ENCODE results near the gene CXCL1.

The CXCL1 gene

DNA sequence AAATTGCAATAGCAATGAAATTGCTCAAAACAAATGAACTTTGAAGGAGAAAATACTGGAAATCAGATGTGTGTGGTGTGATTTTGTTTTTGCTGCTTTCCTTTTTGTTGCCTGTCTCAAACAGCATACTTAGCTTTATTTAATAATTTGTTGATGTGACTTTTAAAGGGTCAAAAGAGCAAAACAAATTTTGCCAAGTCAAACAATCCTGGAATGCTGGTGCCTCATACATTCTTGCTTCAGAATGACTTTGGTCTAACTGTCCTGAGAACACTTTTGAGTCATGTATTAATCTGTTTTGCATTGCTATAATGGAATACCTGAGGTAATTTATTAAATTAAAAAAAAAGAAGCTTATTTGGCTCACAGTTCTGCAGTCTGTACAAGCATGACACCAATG lies 12.7 kb upstream of the CXCL1 start:
- peak; percentile 83 for DNase-seq (ENCODE audit: low read depth, low spot score)
- TF ChIP-seq, protein P1, sequence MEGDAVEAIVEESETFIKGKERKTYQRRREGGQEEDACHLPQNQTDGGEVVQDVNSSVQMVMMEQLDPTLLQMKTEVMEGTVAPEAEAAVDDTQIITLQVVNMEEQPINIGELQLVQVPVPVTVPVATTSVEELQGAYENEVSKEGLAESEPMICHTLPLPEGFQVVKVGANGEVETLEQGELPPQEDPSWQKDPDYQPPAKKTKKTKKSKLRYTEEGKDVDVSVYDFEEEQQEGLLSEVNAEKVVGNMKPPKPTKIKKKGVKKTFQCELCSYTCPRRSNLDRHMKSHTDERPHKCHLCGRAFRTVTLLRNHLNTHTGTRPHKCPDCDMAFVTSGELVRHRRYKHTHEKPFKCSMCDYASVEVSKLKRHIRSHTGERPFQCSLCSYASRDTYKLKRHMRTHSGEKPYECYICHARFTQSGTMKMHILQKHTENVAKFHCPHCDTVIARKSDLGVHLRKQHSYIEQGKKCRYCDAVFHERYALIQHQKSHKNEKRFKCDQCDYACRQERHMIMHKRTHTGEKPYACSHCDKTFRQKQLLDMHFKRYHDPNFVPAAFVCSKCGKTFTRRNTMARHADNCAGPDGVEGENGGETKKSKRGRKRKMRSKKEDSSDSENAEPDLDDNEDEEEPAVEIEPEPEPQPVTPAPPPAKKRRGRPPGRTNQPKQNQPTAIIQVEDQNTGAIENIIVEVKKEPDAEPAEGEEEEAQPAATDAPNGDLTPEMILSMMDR (IDR thresholded peaks at IDR 0.05; ENCODE audit: low read depth, low read length): no peak
- H3K4me3 ChIP-seq (ENCODE audit: low read depth, low read length): no peak overlapping the region
- in situ Hi-C loops (cut with HindIII; ENCODE audit: low sequenced_read_pairs): no loop called here

DNA sequence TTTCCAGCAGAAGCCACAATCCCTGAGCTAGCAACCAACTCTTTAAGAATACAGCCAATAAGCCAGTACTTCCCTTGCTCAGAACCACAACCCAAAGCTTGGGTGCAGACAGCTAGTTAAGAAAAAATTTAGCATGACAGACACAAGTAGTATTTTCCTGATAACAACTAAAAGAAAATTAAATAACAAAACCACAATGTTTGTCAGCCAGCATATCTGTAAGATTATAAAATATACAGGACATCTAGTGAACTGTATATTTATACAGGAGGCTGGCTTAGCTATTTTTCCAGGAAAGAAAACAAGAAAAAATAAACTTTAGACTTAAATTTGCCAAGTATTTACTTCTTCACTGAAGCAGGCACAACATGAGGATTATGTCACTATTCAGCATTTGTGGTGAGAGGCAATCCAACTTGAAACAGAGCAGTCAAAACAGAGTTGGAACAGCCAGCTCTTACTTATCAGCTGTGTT lies 9.5 kb upstream of the CXCL1 start:
- TF ChIP-seq, protein P1 (IDR thresholded peaks at IDR 0.05; ENCODE audit: low read depth, low read length): no peak
- H3K4me3 ChIP-seq (ENCODE audit: low read depth, low read length): no peak overlapping the region
- in situ Hi-C loops (cut with HindIII; ENCODE audit: low sequenced_read_pairs): no loop called here
- DNase-seq (ENCODE audit: low read depth, low spot score): peak; percentile 88

DNA sequence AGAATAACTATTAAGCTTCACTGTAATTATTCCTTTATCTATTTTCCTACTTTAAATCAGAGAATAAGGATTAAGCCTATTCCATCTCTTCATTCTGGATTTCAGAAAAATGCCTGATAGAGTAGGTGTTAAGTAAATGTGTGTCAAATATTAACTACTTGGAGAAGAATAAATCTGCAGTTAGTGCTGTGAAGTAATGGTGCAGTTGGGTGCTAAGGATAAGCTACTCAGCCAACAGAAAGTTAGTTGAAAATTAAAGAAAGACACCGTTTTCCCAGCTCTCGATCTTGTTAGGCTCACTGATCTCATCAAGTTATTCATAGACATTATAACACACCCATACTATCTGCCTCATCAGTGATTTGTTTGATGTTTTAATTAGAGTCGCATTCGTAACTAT lies 9.0 kb upstream of the CXCL1 start:
- TF ChIP-seq, protein P1 (IDR thresholded peaks at IDR 0.05; ENCODE audit: low read depth, low read length): no peak
- no peak for DNase-seq (ENCODE audit: low read depth, low spot score)
- in situ Hi-C loops (cut with HindIII; ENCODE audit: low sequenced_read_pairs): no loop called here
- no peak overlapping the region for H3K4me3 ChIP-seq (ENCODE audit: low read depth, low read length)

DNA sequence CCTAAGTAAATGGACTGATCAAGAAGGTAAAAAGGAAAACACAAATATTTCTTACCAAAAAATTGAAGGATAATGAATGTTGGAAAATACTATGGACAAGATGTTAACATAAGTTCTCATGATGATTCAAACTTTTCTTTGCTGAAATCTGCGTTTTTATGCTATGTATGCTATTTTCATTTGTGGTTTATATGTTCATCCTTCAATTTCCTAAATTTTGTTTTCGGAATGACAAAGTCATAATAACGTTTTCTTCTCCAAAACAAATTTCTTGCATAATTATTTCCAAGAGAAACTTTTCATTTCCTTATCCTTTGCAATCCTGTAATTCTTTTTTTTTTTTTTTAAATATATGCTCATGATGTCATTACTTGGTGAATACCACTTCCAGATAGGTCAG lies 8.3 kb upstream of the CXCL1 start:
- DNase-seq (ENCODE audit: low read depth, low spot score): no peak
- in situ Hi-C loops (cut with HindIII; ENCODE audit: low sequenced_read_pairs): no loop called here
- TF ChIP-seq, protein P1 (IDR thresholded peaks at IDR 0.05; ENCODE audit: low read depth, low read length): no peak
- no peak overlapping the region for H3K4me3 ChIP-seq (ENCODE audit: low read depth, low read length)

DNA sequence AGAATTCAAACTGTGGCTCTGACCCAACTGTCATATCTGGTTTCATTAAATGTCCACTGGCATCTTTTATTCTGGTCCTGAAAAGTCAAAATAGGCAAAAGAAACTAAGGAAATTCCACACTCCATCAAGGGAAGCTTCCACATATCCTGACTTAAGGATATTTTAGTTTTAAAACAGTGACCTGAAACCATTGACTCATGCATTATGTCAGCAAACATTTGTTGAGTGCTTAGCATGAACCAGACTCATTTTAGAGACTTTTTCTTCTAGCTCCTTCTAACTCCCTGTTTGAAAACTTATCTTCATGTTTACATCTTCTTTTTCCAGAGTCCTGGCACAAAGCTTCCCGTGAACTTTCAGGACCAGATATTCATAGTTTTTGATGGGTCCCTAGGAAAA lies 6.9 kb upstream of the CXCL1 start:
- in situ Hi-C loops (cut with HindIII; ENCODE audit: low sequenced_read_pairs): no loop called here
- H3K4me3 ChIP-seq (ENCODE audit: low read depth, low read length): no peak overlapping the region
- peak; percentile 42 for DNase-seq (ENCODE audit: low read depth, low spot score)
- TF ChIP-seq, protein P1 (IDR thresholded peaks at IDR 0.05; ENCODE audit: low read depth, low read length): no peak

DNA sequence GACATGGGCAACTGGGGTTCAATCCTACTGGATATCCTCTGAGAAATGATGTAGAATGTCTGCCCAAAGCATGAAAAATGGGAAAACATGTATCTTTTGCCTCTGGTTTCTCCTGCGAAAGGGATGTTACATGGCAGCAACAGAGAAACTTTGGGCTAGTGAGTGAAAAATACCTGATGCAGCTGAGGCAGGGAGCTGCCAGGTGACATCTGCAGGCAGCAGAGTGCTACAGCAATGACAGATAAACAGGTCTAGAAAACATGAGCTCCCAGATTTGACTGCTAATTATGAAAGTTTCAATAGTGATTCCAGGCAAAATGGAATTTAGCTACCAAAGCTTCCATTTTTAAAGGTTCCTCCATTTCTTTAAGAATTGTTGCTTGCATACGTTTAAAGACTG lies 4.8 kb upstream of the CXCL1 start:
- TF ChIP-seq, protein P1 (IDR thresholded peaks at IDR 0.05; ENCODE audit: low read depth, low read length): peak; percentile 48
- in situ Hi-C loops (cut with HindIII; ENCODE audit: low sequenced_read_pairs): no loop called here
- no peak overlapping the region for H3K4me3 ChIP-seq (ENCODE audit: low read depth, low read length)
- peak; percentile 19 for DNase-seq (ENCODE audit: low read depth, low spot score)

DNA sequence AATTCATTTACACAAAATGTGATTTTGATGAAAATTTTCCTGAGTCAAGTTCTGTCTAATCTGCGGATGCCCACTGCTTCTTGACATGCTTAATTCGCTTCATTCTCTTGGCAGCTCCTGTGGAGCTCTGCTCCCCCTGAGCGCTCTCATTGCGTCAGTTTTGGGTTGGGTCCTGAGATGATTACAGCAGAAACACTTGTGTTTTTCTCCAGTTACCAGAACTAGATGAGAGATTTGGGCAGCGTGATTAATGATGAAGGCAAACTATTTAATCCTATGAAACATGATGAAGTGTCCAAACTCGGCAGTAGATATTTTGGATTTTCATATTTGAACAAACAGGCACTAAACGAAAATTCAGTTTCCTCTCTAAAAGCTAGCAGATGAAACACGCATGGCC lies 4.2 kb upstream of the CXCL1 start:
- TF ChIP-seq, protein P1 (IDR thresholded peaks at IDR 0.05; ENCODE audit: low read depth, low read length): no peak
- no peak for DNase-seq (ENCODE audit: low read depth, low spot score)
- in situ Hi-C loops (cut with HindIII; ENCODE audit: low sequenced_read_pairs): no loop called here

More for the DNA sequence above, 4.2 kb upstream of the CXCL1 start:
- no peak overlapping the region for H3K4me3 ChIP-seq (ENCODE audit: low read depth, low read length)
